Thoracic aorta (tissue), 2 donors: ENCODE results near the gene DGKD. TPM values are rescaled to one million over a fixed set of nuclear protein-coding genes. Genes with fewer than 3 reads are reported as not detected.

ENCODE experiments used
- ATAC-seq: fragments of 150-250 bp; one replicate; pipeline ENCODE4 v1.8.0; 2017; ENCODE audit warnings: low read depth; ENCODE audit not compliant: insufficient number of reproducible peaks, low FRiP score
- DNase-seq: peaks from one replicate; pipeline ENCODE4 v3.0.0-alpha.2; 2020; ENCODE audit warnings: low spot score
- H3K27ac ChIP-seq, 2 donors: fragments of 200-600 bp; sonication (generic); 1 replicate in 1 of 2; 2 replicates in 1 of 2; pipeline ENCODE4 v1.5.1; 2016; ENCODE audit warnings: mild to moderate bottlenecking in 2 of 2, moderate library complexity in 2 of 2
- H3K27me3 ChIP-seq: fragments of 200-600 bp; sonication (generic); replicated peaks from 2 replicates; pipeline ENCODE4 v1.6.0; 2016; ENCODE audit warnings: mild to moderate bottlenecking; ENCODE audit not compliant: insufficient read depth
- H3K36me3 ChIP-seq: fragments of 200-600 bp; sonication (generic); one replicate; pipeline ENCODE4 v1.5.1; 2016
- H3K4me1 ChIP-seq, 2 donors: fragments of 200-600 bp; sonication (generic); 1 replicate in 1 of 2; 2 replicates in 1 of 2; pipeline versions ENCODE4 v1.5.1 to v1.6.0; 2016; ENCODE audit warnings: low read depth in 2 of 2, mild to moderate bottlenecking in 1 of 2; ENCODE audit not compliant: control insufficient read depth in 1 of 2
- H3K4me3 ChIP-seq: fragments of 200-600 bp; sonication (generic); 2 replicates; pipeline ENCODE4 v1.5.1; 2016; ENCODE audit warnings: mild to moderate bottlenecking
- H3K9me3 ChIP-seq: fragments of 200-600 bp; sonication (generic); 2 replicates; pipeline ENCODE4 v1.5.1; 2016
- CTCF ChIP-seq: fragments of 200-600 bp; sonication (generic); IDR thresholded peaks from one replicate; pipeline ENCODE4 v1.5.1; 2019; ENCODE audit warnings: antibody characterized with exemption
- total RNA-seq, 2 donors: library from RNA; depleted of rRNA; stranded (reverse); fragments of >200 nt; gene quantifications; one replicate each; pipeline versions ENCODE4 v1.1.0 to v1.2.3, GENCODE V29; 2016

DGKD gene
- total RNA-seq, 2 donors from 2014 or later, result 47.3 to 47.9 TPM

GRCh38 chr2:233449921-233450863, 95.9 kb downstream of the DGKD start:
- no peak for ATAC-seq

GRCh38 chr2:233450864-233451575, 96.7 kb downstream of the DGKD start:
- H3K36me3 ChIP-seq, result peaks cover 73% of the 10 kb centered on the region
- H3K27me3 ChIP-seq, result no peaks in the 10 kb centered on the region
- H3K4me3 ChIP-seq, result no peak overlapping the region
- no peak for DNase-seq
- H3K27ac ChIP-seq, result no peak overlapping the region
- H3K9me3 ChIP-seq, result no peaks in the 10 kb centered on the region
- no peak for TF ChIP-seq CTCF
- peaks cover 0 to 5% of the 10 kb centered on the region in 2 donors for H3K4me1 ChIP-seq
- no peak for ATAC-seq

More at GRCh38 chr2:233449921-233450863, 95.9 kb downstream of the DGKD start:
- peaks cover 0 to 5% of the 10 kb centered on the region in 2 donors for H3K4me1 ChIP-seq
- H3K4me3 ChIP-seq, result no peak overlapping the region
- no peak for DNase-seq
- H3K27ac ChIP-seq, result no peak overlapping the region
- no peak for TF ChIP-seq CTCF
- no peaks in the 10 kb centered on the region for H3K27me3 ChIP-seq
- no peaks in the 10 kb centered on the region for H3K9me3 ChIP-seq
- peaks cover 70% of the 10 kb centered on the region for H3K36me3 ChIP-seq

- H3K9me3 ChIP-seq, result no peaks in the 10 kb centered on the region
- DNase-seq (no peak), ATAC-seq (no peak)
- H3K27me3 ChIP-seq, result no peaks in the 10 kb centered on the region
- H3K36me3 ChIP-seq, result peaks cover 74% of the 10 kb centered on the region
- TF ChIP-seq CTCF, result no peak
- peaks cover 0 to 5% of the 10 kb centered on the region in 2 donors for H3K4me1 ChIP-seq
- no peak overlapping the region for H3K4me3 ChIP-seq
- no peak overlapping the region for H3K27ac ChIP-seq
Measured at GRCh38 chr2:233451950-233452349, 97.7 kb downstream of the DGKD start.

GRCh38 chr2:233453111-233453915, 99.0 kb downstream of the DGKD start:
- Histone ChIP-seq H3K4me3 (no peak overlapping the region), H3K27me3 (no peaks in the 10 kb centered on the region), H3K36me3 (peaks cover 80% of the 10 kb centered on the region), H3K4me1 (peaks cover 0 to 4% of the 10 kb centered on the region in 2 donors), H3K9me3 (no peaks in the 10 kb centered on the region), H3K27ac (no peak overlapping the region)
- no peak for DNase-seq
- TF ChIP-seq CTCF, result no peak
- no peak for ATAC-seq
